ENCODE data around the gene TMEM14B. TPM values are rescaled to one million over a fixed set of nuclear protein-coding genes. Genes with fewer than 3 reads are reported as not detected.
"Not testable (repeated sequence)": the region's sequence is repeated elsewhere in the genome, so short reads cannot be mapped to it uniquely, and the experiment has no call there.

Gene TMEM14B
- total RNA-seq: 10 to 100 TPM; 61.1 to 62.6 TPM
- long read RNA-seq, transcript TMEM14B-202 (6 exons, 975 nt): major isoform, 51 of 58 reads
- long read RNA-seq, partial matches to known transcripts: 2 of 58 reads
- long read RNA-seq, other reads (novel, unspliced or antisense): 2 of 58 reads

- ATAC-seq: peak; percentile 98
- peak; percentile 99 to 100 for DNase-seq
- intact Hi-C loops (cut with DNase I, micrococcal nuclease): no loop called here
Measured at GRCh38 chr6:10747251-10747972, at the start of gene TMEM14B. Gene TMEM14B, plus strand, starts transcription at chr6:10747805. Its CDS starts 1,441 bp downstream, at chr6:10749246.

DNA sequence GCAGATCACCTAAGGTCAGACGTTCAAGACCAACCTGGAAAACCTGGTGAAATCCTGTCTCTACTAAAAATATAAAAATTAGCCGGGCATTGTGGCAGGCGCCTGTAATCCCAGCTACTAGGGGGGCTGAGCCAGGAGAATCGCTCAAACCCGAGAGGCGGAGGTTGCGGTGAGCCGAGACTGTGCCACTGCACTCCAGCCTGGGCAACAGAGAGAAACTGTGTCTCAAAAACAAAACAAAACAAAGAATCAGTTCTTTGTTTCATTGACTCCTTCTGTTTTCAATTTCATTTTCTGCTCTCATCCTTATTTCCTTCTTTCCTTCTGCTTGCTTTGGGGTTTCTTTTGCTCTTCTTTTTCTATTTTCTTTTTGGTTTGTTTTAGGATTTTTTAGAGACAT is 33.6 kb upstream of the TMEM14B start:
- intact Hi-C loops (cut with DNase I, micrococcal nuclease): no loop called here

GRCh38 chr6:10719296-10719963 is 28.2 kb upstream of the TMEM14B start:
- ATAC-seq (no peak), DNase-seq (no peak)
- intact Hi-C loops (cut with DNase I, micrococcal nuclease): no loop called here

More for the DNA sequence above, 33.6 kb upstream of the TMEM14B start:
- ATAC-seq (no peak), DNase-seq (no peak)

GRCh38 chr6:10719964-10720264 is 27.7 kb upstream of the TMEM14B start:
- no peak for ATAC-seq
- DNase-seq: peak; percentile 45 to 54
- intact Hi-C loops (cut with DNase I, micrococcal nuclease): no loop called here

- intact Hi-C loops (cut with DNase I, micrococcal nuclease): no loop called here
- peak; percentile 12 for ATAC-seq
Measured at GRCh38 chr6:10720265-10720959, 27.2 kb upstream of the TMEM14B start.

DNA sequence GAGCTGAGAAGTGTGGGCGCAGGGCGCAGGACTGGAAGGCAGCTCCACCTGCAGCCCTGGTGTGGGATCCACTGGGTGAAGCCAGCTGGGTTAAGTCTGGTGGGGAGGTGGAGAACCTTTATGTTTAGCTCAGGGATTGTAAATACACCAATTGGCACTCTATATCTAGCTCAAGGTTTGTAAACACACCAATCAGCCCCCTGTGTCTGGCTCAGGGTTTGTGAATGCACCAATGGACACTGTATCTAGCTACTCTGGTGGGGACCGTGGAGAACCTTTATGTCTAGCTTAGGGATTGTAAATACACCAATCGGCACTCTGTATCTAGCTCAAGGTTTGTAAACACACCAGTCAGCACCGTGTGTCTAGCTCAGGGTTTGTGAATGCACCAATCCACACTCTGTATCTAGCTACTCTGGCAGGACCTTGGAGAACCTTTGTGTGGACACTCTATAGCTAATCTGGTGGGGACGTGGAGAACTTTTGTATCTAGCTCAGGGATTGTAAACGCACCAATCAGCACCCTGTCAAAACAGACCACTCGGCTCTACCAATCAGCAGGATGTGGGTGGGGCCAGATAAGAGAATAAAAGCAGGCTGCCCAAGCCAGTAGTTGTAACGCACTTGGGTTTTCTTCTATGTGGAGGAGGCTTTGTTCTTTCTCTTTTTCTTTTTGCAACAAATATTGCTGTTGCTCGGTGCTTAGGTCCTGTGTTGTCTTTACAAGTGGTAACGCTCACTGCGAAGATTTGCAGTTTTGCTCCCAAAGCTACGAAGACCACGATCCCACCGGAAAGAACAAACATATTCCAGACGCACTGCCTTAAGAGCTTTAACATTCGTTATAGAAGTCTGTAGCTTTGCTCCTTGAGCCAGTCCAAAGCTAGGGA is 26.4 kb upstream of the TMEM14B start:
- peak in 1 of 2 donors; percentile 36 for DNase-seq
- ATAC-seq; intact Hi-C loops (cut with DNase I, micrococcal nuclease): not testable (repeated sequence)

More at GRCh38 chr6:10720265-10720959, 27.2 kb upstream of the TMEM14B start:
- peak; percentile 44 to 63 for DNase-seq

GRCh38 chr6:10721850-10722569 is 25.6 kb upstream of the TMEM14B start:
- DNase-seq (no peak), ATAC-seq (no peak)
- intact Hi-C loops (cut with DNase I, micrococcal nuclease): no loop called here

GRCh38 chr6:10722570-10722819 is 25.1 kb upstream of the TMEM14B start:
- ATAC-seq (no peak), DNase-seq (no peak)
- intact Hi-C loops (cut with DNase I, micrococcal nuclease): no loop called here

DNA sequence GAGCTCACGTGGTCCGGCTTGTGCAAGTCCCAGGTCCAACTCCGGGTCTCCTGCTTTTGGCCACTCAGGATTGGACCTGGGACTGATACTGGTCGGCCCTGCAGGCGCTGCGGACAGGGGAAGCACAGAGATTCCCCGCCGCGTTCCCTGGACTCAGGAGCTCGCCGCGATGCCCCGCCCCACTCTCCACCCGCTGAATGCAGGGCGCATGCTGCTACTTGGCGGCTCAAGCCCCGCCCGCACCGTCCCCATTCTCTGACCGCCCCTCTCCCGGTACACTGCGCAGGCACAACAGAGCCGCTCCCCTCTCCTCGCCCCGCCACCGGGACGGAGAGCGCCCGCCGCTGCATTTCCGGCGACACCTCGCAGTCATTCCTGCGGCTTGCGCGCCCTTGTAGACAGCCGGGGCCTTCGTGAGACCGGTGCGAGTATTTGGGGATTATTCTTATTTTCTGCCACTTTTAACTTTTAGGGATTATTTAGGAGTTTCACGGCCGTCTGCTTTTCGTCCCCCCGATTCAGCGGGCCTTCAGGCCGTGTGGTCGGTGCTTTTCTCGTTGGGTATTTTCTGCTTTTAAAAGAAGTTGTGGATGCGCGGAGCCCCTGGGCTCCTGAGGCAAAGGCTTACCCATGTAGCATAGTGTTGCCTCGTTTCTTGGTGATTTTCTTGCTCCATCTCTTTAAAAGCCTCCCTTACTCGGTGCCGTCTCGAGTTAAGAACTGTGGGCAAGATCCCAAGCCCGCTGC is 24.6 kb upstream of the TMEM14B start, which contains the start of gene TMEM14C:
TSS of gene TMEM14C (plus strand) at position 251 of the 747 bp plus-strand sequence. CDS start 1,544 bp downstream, outside the sequence.
- ATAC-seq: peak; percentile 97
- peak; percentile 99 for DNase-seq
- intact Hi-C loops (cut with DNase I, micrococcal nuclease): no loop called here

GRCh38 chr6:10723567-10723881 is 24.1 kb upstream of the TMEM14B start:
- peak; percentile 28 for ATAC-seq
- peak in 1 of 2 donors; percentile 32 for DNase-seq
- intact Hi-C loops (cut with DNase I, micrococcal nuclease): no loop called here

DNA sequence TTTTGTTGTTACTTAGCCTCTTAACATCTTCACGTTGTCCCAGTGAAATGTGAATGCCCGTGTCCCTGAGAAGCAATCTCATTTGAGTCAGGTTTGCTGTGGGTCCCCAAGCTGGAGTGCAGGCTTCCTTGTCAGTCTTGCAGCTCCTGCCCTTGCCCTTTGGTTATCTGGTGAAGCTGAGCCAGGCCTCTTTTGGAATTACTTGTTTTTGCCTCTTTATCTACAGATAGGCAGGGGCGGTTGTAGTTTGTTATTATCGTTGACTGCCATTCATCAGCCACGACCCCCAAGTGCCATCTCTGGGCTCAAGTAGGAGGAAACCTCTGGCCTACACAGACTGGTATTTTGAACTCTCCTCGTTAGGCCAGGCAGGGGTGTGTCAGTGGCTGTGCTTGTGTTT is 22.6 kb upstream of the TMEM14B start:
- no peak for DNase-seq
- intact Hi-C loops (cut with DNase I, micrococcal nuclease): no loop called here
- ATAC-seq: no peak

DNA sequence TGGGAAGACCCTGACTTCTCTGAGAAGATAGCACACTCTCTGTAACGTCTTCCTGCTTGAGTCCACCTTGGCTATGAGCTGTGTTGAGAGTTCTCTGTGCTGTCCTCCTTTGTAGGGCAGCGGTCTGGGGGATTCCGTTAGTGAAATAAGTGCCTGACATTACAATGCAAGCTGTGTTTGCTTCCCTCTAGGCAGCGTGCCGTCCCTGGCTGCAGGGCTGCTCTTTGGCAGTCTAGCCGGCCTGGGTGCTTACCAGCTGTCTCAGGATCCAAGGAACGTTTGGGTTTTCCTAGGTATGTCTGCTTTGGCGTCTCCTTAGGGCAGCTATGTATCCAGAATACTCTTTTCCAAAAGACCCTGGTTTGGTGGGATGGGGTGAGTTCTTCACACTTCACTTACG is 21.9 kb upstream of the TMEM14B start:
- DNase-seq (no peak), ATAC-seq (no peak)
- intact Hi-C loops (cut with DNase I, micrococcal nuclease): no loop called here

GRCh38 chr6:10730254-10730653 is 17.4 kb upstream of the TMEM14B start:
- ATAC-seq (no peak), DNase-seq (no peak)

DNA sequence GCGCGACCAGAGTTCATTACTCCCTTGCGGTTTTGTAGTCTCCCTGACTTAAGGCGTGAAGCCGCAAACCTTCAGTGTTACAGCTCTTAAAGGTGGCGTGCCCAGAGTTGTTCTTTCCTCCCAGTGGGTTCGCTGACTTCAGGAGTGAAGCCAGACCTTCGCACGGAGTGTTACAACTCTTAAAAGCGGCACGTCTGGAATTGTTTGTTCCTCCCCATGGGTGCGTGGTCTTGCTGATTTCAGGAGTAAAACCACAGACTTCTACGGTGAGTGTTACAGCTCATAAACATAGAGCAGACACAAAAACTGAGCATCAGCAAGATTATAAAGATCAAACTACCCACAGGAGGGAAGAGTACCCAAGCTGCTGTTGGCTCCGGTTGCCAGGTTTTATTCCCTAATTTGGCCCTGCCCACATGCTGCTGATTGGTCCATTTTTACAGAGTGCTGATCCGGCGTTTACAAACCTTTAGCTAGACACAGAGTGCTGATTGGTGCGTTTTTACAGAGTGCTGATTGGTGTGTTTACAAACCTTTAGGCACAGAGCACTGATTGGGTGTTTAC is 14.4 kb upstream of the TMEM14B start:
- intact Hi-C loops (cut with DNase I, micrococcal nuclease): no loop called here
- no peak for DNase-seq
- ATAC-seq: no peak

More at GRCh38 chr6:10730254-10730653, 17.4 kb upstream of the TMEM14B start:
- intact Hi-C loops (cut with DNase I, micrococcal nuclease): no loop called here

DNA sequence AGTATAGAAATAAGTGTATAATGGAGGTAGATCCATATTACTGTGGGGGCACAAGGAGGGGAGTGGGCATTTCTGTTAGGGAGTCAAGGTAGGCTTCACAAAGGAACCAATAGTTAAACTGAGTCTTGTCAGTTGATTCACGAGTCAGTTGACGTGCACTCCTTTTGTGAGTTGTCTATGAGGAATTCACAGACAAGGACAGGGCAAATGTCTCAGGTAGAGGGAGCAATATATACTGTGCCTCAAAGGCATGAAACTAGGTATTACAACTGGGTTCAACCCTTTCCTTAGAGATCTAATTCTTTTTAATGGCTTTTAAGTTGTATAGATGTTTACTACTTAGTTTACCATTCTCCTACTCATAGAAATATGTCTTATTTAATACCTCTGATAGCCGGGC is 13.7 kb upstream of the TMEM14B start:
- no peak for ATAC-seq
- no peak for DNase-seq
- intact Hi-C loops (cut with DNase I, micrococcal nuclease): no loop called here

GRCh38 chr6:10736731-10737130 is 10.9 kb upstream of the TMEM14B start:
- ATAC-seq: no peak
- DNase-seq: no peak
- intact Hi-C loops (cut with DNase I, micrococcal nuclease): no loop called here

DNA sequence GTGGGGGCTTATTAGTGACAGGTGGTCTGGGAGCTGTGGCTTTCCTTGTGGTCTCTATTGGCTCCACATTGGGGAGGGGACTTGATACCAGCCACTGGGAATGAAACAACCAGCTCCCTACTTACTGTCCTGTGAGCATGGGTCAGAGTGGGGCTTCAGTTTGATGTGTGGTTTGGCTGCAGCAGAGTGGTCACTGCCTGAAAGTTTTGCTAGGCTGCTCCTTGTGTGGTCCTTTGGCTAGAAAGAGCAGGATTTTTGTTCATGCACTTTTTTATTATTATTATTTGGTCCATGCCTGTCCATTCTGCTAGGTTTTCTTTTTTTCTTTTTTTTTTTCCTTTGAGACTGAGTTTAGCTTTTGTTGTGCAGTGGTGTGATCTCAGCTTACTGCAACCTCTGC is 7.5 kb upstream of the TMEM14B start:
- intact Hi-C loops (cut with DNase I, micrococcal nuclease): no loop called here

More for the DNA sequence above, 7.5 kb upstream of the TMEM14B start:
- ATAC-seq (no peak), DNase-seq (no peak)
